K562 treated with DMSO at 1 percent for 48 hours (cell line): ENCODE measurements around the gene MAP1LC3B2. TPM values are rescaled to one million over a fixed set of nuclear protein-coding genes. Genes with fewer than 3 reads are reported as not detected.

Experiments
- total RNA-seq: library from RNA; unstranded; fragments of 300-600 nt; gene quantifications from 2 replicates; pipeline ENCODE4 v1.2.3, GENCODE V29; 2022; ENCODE audit warnings: low replicate concordance; ENCODE audit errors: extremely low read depth

Gene MAP1LC3B2
- total RNA-seq, result not detected in 2 replicates

DNA sequence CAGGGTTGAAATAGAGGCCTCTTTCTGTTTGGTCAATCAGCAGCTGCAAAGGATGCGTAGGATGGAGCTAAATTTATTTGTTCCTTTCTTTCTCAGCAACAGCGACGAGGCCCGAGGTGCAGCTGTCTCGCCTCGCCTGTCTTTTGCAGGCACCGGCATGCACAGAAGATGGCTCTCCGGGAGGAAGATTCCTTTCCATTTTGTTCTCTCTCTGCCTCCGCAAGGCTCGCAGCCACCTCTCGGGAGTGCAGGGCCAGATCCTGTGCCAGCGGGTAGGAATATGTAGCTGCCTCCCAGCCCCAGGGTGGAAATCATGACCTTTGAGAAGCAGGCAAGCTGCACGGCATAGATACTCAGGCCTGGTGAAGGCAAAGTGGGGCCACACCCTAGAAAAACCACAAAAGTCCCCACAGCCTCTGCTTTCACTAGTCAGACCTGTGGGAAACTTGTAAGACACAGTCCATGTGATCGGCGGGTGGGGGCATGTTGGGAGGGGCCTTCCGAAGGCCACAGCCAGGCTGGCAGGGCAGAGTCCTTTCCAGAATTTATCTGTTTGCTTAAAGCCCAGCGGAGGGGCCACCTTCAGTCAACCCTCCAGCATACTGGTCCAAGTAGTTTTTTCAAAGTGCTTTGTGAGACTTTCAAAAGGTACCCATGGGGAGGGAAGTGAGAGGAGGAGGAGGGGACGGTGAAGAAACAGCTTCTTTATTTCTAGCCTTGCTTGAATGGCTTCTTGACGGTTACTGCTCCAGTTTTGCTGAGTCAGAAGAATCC lies at the start of gene MAP1LC3B2:
MAP1LC3B2 (plus strand) TSS at position 220 of the 774 bp plus-strand sequence. CDS start 16,562 bp downstream, outside the sequence.

Other genes with a start within 250 kb of the MAP1LC3B2 start
- not detected in 2 replicates for gene SPRING1, start 178.7 kb downstream of the MAP1LC3B2 start, total RNA-seq
- gene RNFT2, start 178.9 kb downstream of the MAP1LC3B2 start, total RNA-seq, result not detected in 2 replicates